Skeletal muscle cell (primary cell): ENCODE measurements around the gene CSNK2A2.

Experiments used
- DNase-seq: peaks from one replicate; pipeline ENCODE4 v3.0.0-alpha.2; 2010; ENCODE audit warnings: low read depth
- H3K4me3 ChIP-seq: 2 replicates; pipeline ENCODE4 v1.5.1; 2011; ENCODE audit warnings: low read depth, mild to moderate bottlenecking, control low read depth, low read length, moderate library complexity

Gene CSNK2A2

DNA sequence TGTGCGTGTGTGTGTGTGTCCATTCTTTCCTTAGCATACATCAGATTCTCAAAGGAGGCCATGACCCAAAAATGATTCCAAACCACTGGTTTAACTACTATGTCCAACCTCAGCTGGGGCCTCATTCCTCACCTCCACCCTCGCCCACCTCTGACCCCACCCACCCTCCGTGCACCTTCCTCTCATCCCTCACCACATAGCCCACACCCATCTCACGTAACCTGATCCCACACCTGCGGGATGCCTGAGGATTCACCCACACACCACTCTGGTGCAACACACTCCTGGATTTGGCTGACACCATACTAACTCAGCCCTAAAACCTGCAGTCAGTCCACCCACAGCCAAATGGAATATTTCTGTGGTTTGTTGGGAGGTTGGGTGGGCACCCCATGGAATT is 3.3 kb upstream of the CSNK2A2 start:
- DNase-seq: no peak
- H3K4me3 ChIP-seq: no peak overlapping the region

DNA sequence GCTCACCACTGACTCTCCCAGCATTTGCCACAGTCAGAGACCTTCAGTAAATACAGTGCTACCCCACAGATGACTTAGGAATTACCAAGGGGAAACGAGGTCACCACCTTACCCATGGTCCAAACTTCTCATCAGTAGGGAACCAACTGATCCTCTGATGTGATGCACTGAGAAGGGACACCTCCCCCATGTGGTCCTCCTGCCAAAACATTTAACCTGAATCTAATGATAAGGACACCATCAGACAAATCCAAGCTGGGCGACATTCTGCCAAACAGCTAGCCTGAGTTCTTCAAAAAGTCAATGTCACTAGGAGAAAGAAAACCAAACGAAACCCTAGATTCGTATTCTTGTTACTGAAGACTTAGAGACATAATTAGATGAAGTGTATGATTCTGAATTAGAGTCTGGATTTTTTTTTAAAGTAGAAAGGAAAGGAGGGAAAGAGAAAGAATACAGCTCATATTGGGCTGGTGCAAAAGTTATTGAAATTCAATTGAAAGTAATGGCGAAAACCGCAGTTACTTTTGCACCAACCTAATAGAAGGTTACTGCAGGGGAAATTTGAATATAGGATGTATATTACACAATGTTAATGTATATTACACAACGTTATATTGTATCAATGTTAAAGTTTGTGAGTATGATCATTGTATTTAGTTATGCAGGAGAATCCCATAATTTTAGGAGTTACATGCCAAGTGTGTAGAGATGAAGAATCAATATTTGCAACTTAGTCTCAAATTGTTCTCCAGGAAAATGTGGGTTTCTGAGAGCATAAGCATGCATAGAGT is 2.3 kb upstream of the CSNK2A2 start:
- no peak overlapping the region for H3K4me3 ChIP-seq
- DNase-seq: no peak

DNA sequence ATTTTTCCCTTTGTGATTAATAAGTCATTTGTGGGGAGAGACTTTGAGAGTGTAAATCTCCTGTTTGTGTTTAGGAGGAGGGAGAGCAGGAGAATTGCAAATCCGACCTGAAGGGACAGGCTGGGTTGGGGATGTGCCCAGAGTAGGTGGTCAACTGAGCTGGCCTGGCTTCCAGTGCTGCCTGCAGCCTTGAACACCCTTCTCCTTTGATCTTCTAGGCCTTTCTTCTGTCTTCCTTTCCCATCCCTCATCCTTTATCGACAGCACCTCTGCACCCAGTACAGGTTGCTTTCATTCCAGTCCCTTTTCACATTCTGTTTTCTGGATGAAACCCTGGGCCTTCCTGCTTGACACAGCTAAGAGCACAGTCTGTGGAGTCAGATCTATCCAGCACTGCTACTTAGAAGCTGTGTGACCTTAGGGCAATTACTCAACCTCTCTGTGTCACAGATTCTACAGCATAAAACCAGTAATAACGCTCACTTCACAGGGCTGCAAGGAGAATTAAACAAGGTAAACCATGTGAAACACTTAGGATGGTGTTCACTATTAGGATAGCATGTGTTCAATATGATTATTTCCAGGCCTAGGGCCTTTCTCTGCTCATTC is 1.0 kb upstream of the CSNK2A2 start:
- no peak for DNase-seq
- H3K4me3 ChIP-seq: no peak overlapping the region

DNA sequence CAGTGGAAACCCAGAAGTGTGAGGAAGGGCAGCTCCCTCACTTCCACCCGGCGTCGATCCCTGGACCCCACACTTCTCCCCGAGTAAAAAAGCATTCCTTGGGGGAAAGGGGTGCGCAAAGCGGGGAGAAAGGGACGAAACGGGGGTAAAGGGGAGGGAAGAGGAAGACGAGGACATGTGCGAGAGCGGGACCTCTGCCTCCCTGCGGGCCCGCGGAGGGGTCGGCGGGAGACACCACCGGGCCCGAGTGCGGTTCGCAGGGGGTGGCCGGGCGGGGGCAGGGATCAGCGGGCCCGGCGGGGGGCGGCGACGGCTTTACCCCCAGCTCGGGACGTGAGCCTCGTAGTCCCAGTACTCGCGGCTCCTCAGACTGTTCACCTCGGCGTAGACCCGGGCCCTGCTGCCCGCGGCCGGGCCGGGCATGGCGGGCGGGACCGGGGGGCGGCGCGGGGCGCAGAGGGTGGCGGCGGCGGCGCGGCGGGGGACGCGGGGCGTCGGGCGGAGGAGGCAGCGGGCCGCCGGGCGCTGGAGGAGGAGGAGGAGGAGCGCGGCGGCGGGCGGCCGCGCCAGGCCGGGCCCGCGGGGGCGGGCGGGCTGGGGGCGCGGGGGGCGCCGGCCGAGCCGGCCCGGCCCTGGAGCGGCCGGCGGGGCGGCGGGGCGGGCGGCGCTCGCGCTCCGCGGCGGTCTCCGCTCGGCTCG is 443 bp downstream of the CSNK2A2 start:
- no peak for DNase-seq
- peak overlapping the region; percentile 86 for H3K4me3 ChIP-seq

GRCh38 chr16:58196898-58197313 is 1.0 kb downstream of the CSNK2A2 start:
- no peak for DNase-seq
- H3K4me3 ChIP-seq: peak overlapping the region; percentile 86

DNA sequence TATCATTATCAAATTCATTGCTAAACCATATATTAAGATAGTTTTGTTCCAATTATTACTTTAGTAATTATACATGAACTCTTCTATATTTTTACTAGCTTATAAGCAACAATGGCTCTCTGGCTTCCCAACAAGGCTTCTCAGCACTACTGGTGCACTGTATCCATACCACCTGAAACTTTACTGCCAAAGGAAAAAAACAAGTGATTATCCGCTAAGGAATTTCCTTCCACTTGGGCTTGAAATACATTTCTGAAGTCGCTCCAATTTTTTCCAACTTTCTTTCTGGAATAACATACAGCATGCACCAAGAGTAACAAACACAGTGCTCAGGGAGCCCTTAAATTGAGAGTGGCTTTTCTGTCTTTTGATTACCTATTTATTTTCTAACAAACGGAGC is 2.1 kb downstream of the CSNK2A2 start:
- DNase-seq: no peak
- H3K4me3 ChIP-seq: no peak overlapping the region

- H3K4me3 ChIP-seq: no peak overlapping the region
- DNase-seq: no peak
These were observed 2.6 kb downstream of the CSNK2A2 start for GRCh38 chr16:58195344-58195743.

DNA sequence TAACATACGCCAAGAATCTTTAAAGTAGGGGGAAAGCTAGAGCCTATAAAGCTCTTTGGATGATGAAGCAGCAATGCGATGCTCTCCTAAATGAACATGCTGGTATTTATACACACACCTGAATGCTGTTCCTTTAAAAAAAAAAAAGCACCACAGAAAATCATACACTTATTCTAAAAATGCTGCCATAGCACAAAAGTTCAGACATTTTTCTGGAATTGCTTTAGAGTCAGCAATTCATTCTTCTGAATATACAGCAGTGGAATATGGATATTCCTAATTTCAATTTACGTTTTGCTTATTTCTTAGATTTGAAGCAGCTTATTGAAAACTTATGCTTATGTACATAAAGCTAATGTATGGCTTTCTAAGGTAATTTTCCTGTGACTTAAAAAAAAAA is 3.1 kb downstream of the CSNK2A2 start:
- H3K4me3 ChIP-seq: no peak overlapping the region
- DNase-seq: no peak

DNA sequence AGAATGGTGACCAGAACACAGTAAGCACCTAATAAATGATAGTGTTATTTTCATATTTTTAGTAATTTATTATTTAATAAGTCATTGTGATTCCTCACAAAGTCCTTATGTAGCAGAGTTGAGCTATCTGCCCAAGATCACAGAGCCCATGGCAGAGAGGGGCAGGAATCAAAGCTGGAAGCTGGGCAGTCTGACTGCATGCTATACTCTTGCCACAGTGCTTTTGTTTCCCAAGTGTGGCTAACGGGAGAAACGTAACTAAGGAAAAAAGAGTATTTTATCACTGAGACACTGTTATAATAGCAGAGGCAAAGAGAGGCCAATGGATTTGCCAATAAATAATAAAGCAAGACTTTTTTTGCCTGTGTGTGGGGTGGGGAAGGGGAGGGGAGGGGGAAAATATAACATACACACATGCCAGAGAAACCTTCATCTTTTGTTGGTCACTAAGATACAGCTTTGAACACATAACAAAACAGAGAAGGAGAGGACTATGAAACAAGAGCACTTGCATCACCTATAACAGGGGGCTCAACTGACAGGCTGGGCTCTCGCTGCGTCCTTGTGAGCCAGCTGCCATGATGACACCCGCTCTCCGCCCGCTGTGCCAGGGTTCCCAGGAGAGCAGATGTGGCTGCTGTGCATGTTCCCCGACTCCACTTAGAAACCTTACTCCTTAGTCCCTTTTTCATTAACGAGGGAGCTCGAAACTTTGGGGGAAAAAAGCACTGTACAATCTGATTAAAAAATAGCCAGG is 10.1 kb downstream of the CSNK2A2 start:
- no peak for DNase-seq
- no peak overlapping the region for H3K4me3 ChIP-seq

- DNase-seq: no peak
- H3K4me3 ChIP-seq: no peak overlapping the region
These were observed 10.8 kb downstream of the CSNK2A2 start for GRCh38 chr16:58187092-58187491.

GRCh38 chr16:58186176-58186944 is 11.5 kb downstream of the CSNK2A2 start:
- no peak for DNase-seq
- no peak overlapping the region for H3K4me3 ChIP-seq

- H3K4me3 ChIP-seq: no peak overlapping the region
- no peak for DNase-seq
These were observed 20.6 kb downstream of the CSNK2A2 start for GRCh38 chr16:58177353-58177710.

DNA sequence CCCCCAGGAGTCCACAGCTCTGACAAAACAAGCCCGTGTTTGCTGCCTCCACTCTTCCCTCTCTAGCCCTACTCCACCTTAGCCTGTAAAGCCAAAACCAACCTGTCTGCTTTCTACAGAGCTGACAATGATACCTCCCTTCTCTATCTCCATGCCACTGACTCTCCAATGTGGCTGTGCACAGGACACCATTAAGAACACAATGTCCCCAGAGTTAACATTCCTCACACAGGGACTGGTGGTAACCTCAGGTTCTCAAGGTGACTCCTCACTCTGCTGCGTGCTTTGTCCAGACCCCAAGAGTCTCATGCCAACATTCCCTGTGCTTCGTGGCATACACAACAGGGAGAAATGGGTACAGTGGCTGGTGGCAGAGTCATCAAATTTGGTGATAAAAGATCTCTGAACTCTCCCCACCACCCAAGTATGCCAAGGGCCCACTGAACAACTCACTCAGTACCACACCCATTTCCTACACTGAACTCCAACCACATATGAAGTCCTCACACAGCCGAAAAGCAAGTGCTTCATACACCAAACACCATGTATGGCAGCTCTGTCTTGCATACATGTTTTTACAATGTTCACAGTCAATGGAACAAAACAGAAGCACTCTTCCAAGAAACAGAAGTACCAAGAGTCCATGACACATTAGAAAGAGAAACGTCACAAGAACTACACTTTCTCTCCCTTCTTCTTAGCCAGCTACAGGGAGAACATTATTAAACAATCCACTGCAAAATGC is 21.1 kb downstream of the CSNK2A2 start:
- no peak for DNase-seq
- no peak overlapping the region for H3K4me3 ChIP-seq

DNA sequence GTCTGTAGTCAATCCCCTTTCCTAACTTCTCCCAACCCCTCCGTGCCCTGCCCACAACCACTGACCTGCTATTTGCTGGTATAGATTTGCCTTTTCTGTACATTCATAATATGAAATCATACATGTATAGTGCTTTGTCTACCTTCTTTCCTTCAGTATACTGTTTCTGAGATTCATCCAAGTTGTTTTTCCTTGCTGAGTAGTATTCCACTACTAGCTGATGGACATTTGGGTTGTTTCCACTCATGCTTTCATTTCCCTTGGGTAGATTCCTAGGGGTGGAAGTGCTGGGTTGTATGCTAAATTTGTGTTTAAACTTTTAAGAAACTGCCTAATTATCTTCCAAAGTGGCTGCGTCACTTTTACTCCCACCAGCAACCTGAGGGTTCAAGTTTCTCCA is 27.7 kb downstream of the CSNK2A2 start:
- no peak for DNase-seq
- no peak overlapping the region for H3K4me3 ChIP-seq

DNA sequence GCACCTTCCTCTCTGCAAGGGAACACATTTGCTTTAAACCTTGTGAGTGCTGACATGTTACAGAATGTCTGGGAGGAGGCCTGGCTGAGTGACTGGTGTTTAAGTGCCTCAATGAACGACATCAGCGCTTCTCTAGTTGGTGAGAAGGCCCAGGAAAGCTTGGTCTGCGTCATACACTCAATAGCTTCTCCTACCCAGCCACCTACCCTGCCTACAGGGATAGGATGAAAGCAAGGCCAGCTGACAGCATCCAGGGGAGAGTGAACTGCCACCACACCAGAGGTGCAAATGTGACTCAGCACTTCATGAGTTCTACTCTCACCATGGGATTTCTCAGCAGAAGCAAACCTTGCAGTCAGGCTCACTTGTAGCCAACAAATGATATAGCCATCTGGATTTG is 37.1 kb downstream of the CSNK2A2 start:
- DNase-seq: no peak
- H3K4me3 ChIP-seq: no peak overlapping the region

- no peak for DNase-seq
- H3K4me3 ChIP-seq: no peak overlapping the region
These were observed 39.2 kb downstream of the CSNK2A2 start for GRCh38 chr16:58158725-58159124.

GRCh38 chr16:58157951-58158540 is 39.9 kb downstream of the CSNK2A2 start:
- DNase-seq: no peak
- H3K4me3 ChIP-seq: no peak overlapping the region

DNA sequence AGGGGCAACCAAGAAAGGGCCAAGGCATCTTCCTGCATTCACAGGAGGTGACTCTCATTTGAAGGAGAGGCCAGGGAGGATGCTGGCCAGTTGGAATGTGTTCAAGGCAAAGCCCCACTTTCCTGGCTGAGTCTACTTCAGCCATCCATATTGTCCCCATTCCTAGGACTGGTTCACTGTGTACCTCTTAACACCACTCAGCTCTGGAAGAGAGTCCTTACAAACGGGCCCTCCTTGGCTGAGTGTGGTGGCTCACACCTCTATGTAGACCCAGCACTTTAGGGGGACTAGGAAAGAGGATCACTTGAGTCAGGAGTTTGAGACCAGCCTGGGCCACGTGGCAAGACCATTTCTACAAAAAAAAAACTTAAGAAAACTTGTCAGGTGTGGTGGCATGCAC is 40.7 kb downstream of the CSNK2A2 start:
- no peak overlapping the region for H3K4me3 ChIP-seq
- DNase-seq: no peak
